Prostate gland (tissue), 2 donors: ENCODE results near the gene CCDC78.

Experiments
- CTCF ChIP-seq, 4 experiments: fragments of 200-600 bp in 2 of 4; fragments of 450-650 bp in 2 of 4; sonication (generic) in 2 of 4; IDR thresholded peaks; 1 replicate in 3 of 4; 2 replicates in 1 of 4; pipeline ENCODE4 v1.5.1; 2016 to 2019; ENCODE audit warnings: antibody characterized with exemption in 4 of 4, mild to moderate bottlenecking in 2 of 4, moderate library complexity in 2 of 4
- POLR2AphosphoS5 ChIP-seq: sonication (generic); formaldehyde crosslinking; IDR thresholded peaks from one replicate; pipeline ENCODE4 v1.6.1; 2017; ENCODE audit warnings: antibody characterized with exemption

GRCh38 chr16:708019-708418 is 18.2 kb downstream of the CCDC78 start:
- no peak for TF ChIP-seq CTCF (IDR thresholded peaks at IDR 0.05)
- no peak for TF ChIP-seq POLR2AphosphoS5
